ENCODE measurements around the gene PABPN1.

The PABPN1 gene

DNA sequence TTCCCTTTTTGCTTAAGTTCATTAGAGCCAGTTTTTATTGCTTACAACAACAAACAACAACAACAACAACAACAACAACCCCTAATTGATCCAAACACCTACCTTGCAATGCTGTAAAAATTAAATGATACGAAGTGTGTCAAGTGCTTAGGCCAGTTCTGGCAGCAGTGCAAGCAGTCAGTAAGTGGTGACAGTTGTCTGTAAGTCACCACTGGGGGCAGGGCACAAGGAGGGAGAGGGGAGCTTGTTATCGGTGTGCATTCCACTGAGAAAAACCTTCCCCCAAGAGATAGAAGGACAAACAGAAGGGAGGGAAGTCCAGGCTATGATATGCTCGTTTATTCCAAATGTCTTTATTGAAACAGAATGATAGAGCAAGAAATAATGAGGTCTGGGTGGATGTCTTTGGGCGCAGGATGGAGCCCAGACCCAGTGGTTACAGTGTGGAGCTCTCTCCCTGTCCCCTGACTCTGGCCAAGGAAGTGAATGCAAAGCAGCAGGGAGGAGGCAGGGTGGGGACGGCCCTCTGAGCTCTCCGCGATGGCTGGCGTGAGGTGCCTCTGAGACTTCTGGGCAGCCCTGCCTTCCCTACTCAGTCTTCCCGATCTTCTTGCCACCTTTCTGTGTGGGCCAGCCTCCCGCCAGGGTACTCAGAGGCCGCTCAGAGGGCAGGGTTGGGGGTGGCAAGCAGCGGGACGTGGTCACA is 24.9 kb downstream of the PABPN1 start:
- Histone ChIP-seq H3K4me1 (no peaks in the 10 kb centered on the region), H3K4me3 (no peak overlapping the region), H3K27ac (no peak overlapping the region), H3K36me3 (peaks cover 0 to 30% (median 0%) of the 10 kb centered on the region in 3 donors), H3K27me3 (no peaks in the 10 kb centered on the region), H3K9me3 (no peaks in the 10 kb centered on the region)
- DNase-seq, result no peak
- intact Hi-C loops (cut with DNase I; ENCODE audit: low total_unique reads), result no loop called here
- TF ChIP-seq, protein P1, sequence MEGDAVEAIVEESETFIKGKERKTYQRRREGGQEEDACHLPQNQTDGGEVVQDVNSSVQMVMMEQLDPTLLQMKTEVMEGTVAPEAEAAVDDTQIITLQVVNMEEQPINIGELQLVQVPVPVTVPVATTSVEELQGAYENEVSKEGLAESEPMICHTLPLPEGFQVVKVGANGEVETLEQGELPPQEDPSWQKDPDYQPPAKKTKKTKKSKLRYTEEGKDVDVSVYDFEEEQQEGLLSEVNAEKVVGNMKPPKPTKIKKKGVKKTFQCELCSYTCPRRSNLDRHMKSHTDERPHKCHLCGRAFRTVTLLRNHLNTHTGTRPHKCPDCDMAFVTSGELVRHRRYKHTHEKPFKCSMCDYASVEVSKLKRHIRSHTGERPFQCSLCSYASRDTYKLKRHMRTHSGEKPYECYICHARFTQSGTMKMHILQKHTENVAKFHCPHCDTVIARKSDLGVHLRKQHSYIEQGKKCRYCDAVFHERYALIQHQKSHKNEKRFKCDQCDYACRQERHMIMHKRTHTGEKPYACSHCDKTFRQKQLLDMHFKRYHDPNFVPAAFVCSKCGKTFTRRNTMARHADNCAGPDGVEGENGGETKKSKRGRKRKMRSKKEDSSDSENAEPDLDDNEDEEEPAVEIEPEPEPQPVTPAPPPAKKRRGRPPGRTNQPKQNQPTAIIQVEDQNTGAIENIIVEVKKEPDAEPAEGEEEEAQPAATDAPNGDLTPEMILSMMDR (IDR thresholded peaks at IDR 0.05), result no peak

DNA sequence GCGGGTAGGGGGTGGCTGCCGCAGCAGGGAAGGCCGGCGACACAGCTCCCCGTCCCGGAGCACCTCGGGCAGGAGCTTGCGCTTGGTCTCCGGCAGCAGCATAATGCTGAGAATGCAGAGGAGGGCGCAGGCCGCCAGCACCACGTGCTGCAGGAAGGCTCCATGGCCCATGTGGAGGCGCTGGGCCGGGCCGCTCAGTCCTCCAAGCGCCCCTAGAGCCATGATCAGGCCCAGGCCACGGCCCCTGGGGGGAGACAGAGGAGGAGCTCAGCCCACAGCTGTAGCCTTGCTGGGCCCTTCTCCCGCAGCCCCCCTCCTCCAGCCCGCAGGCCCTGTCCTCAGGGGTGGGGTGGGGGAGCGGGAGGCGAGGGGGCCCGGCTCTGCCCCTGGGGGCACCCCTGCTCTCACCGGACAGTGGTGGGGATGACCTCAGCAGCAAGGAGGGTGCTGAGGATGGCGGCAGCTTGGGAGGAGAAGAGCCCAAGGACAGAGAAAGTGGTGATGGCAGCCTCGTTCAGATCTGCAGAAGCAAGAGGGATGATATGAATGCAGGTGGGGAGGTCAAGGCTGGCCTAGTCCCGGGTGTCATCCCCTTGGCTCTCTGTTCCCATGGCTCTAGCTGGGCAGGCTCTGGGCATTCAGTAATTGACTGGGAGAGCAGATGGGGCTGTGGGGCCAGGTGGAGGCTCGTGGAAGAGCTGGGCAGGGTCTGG is 25.6 kb downstream of the PABPN1 start:
- intact Hi-C loops (cut with DNase I; ENCODE audit: low total_unique reads), result no loop called here
- Histone ChIP-seq H3K9me3 (no peaks in the 10 kb centered on the region), H3K27me3 (no peaks in the 10 kb centered on the region), H3K36me3 (peaks cover 0 to 30% (median 0%) of the 10 kb centered on the region in 3 donors), H3K4me1 (peaks cover 0 to 6% (median 3%) of the 10 kb centered on the region in 4 donors), H3K27ac (no peak overlapping the region), H3K4me3 (no peak overlapping the region)
- TF ChIP-seq, protein P1 (IDR thresholded peaks at IDR 0.05), result no peak
- no peak for DNase-seq

DNA sequence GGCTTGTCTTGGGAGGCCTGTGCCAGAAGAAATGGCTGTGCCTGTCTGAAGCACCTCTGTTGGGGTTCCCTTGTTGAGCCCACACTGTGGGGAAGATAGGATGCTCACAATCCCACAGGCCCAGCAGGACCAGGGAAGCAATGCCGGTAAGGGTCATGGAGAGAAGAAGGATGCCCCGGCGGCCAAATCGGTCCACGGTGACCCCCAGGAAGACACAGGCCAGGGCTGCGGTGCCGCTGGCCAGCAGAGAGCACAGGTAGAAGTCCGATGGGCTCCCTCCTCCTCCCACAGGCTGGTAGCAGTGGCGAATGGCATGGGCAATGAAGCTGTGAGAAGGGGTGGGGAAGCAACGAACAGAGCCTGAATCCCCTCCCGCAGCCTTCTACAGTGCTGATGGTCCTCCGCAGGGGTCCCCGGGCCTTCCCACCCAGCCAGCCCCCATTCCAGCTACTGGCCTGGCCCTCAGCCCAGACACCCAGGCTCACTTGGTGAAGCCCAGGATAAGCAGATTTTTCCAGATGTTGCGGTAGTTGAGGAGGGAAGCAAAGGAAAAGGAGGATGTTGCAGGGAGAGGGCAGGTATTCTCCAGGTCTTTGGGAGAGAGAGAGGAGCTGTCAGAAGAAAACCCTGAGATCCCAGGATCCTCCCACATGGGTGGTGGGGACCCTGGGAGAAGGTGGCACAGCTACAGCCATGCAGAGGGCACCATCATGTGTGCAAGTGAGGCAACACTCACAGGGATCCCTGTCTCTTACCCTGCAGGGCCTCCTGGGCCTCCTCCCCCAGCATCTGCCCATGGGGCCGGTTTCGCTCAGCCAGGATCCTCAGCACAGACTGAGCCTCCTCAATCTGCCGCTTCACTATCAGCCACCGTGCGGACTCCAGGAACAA is 26.4 kb downstream of the PABPN1 start:
- peaks cover 0 to 11% (median 9%) of the 10 kb centered on the region in 4 donors for H3K4me1 ChIP-seq
- H3K27ac ChIP-seq, result no peak overlapping the region
- no peaks in the 10 kb centered on the region for H3K27me3 ChIP-seq
- peaks cover 0 to 30% (median 0%) of the 10 kb centered on the region in 3 donors for H3K36me3 ChIP-seq
- no peak for DNase-seq
- no peaks in the 10 kb centered on the region for H3K9me3 ChIP-seq
- TF ChIP-seq, protein P1 (IDR thresholded peaks at IDR 0.05), result no peak
- intact Hi-C loops (cut with DNase I; ENCODE audit: low total_unique reads), result no loop called here
- no peak overlapping the region for H3K4me3 ChIP-seq

DNA sequence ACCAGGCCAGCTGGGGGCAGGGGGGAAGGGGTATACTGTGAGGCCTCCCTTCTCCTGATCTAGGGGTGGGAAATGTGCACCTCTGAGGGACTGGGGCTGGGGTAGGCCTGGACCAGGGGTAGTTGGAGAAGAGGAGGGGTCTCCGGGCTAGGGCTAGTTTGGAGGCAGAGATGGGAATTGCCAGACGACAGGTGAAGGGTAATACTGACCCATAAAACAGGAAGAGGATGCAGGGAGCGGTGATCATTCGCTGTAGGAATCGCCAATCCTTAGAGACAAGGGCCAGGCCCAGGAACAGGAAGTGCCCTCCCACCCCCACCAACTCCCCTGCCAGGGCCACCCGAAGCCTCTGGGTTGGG is 27.0 kb downstream of the PABPN1 start:
- TF ChIP-seq, protein P1 (IDR thresholded peaks at IDR 0.05), result no peak
- Histone ChIP-seq H3K27me3 (no peaks in the 10 kb centered on the region), H3K36me3 (peaks cover 0 to 30% (median 0%) of the 10 kb centered on the region in 3 donors), H3K4me1 (peaks cover 0 to 11% (median 10%) of the 10 kb centered on the region in 4 donors), H3K4me3 (no peak overlapping the region), H3K27ac (no peak overlapping the region), H3K9me3 (no peaks in the 10 kb centered on the region)
- DNase-seq, result no peak
- intact Hi-C loops (cut with DNase I; ENCODE audit: low total_unique reads), result no loop called here

DNA sequence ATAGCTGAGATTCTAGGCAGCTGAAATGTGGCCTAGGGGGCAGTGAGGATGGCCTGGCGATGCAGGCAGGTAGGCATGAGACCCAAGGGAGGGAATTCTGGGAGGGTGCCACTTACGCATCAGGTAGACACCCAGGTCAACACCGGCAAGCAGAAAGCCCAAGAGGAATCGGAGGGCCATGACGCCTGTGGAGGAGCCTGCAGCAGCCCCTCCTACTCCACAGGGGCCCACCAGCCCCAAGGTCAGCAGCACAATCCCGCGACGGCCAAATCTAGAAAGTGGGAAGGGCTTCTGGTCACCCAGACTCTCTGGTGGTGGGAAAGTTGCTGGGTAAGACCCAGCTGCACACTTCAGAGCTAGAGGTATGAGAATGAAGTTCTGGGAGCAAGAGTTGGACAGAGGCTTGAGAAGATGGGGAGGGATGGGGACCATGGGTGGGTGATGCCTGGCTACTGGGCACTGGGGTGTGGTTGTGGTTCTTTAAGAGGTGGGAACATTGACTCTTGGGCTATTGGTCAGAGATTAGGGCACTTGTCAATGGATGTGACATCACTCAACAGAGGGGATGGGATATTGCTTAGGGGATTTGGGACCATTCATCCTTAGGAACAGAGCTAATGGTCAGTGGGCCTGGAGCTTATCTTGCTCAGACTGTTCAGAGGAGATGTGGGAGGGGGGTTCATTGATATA is 28.0 kb downstream of the PABPN1 start:
- peaks cover 0 to 11% (median 10%) of the 10 kb centered on the region in 4 donors for H3K4me1 ChIP-seq
- intact Hi-C loops (cut with DNase I; ENCODE audit: low total_unique reads), result no loop called here
- H3K36me3 ChIP-seq, result peaks cover 0 to 30% (median 0%) of the 10 kb centered on the region in 3 donors
- no peak for DNase-seq
- H3K27me3 ChIP-seq, result no peaks in the 10 kb centered on the region
- H3K27ac ChIP-seq, result no peak overlapping the region
- TF ChIP-seq, protein P1 (IDR thresholded peaks at IDR 0.05), result no peak
- H3K4me3 ChIP-seq, result no peak overlapping the region
- no peaks in the 10 kb centered on the region for H3K9me3 ChIP-seq

Data from tibial artery (tissue), 4 donors.